K562 (cell line): ENCODE data around the gene PGP. TPM values are rescaled to one million over a fixed set of nuclear protein-coding genes. Genes with fewer than 3 reads are reported as not detected.

ENCODE experiments used
- ATAC-seq: fragments of 200-7000 bp; cut with Tn5 transposase; 3 replicates; pipeline ENCODE4 v1.9.1; 2020; ENCODE audit warnings: moderate library complexity
- BruUV-seq: library from RNA; stranded (reverse); fragments of 400-500 nt; replicated peaks from 2 replicates; lab custom pipeline; 2021; lab: Mats Ljungman, UMichigan
- CTCF ChIA-PET: fragments of 300-600 bp; formaldehyde crosslinking; extraction: SDS; loops from one replicate; lab custom pipeline; 2021; ENCODE audit warnings: low intra/inter-chr PET ratio; lab: Yijun Ruan, JAX
- POLR2A ChIA-PET: fragments of 300-600, 350-650 bp; sonication (Branson Sonifier 250); formaldehyde crosslinking; extraction: SDS; loops from one replicate; lab custom pipeline; 2021; ENCODE audit warnings: antibody characterized with exemption, inconsistent platforms; lab: Yijun Ruan, JAX
- DNase-seq, 4 experiments: peaks; one replicate each; pipeline versions ENCODE4 v3.0.0 to v3.0.0-alpha.2; 2011 to 2018; ENCODE audit warnings: low spot score in 3 of 4, mixed read lengths in 3 of 4; ENCODE audit errors: extremely low read depth in 1 of 4
- FAIRE-seq: peaks from 2 replicates; lab custom pipeline; 2011; peaks lifted over from hg19 to GRCh38; lab: Jason Lieb, UNC
- H2AFZ ChIP-seq: 2 replicates; pipeline ENCODE4 v1.6.0; 2011; ENCODE audit warnings: low read depth, low read length, control low read depth, inconsistent platforms
- H3K27ac ChIP-seq: fragments of 200-600 bp; 3 replicates; pipeline ENCODE4 v1.8.0; 2011; ENCODE audit warnings: low read depth, mild to moderate bottlenecking, control low read depth, inconsistent platforms, low read length, moderate library complexity, mixed read lengths; ENCODE audit errors: extremely low read depth
- H3K27me3 ChIP-seq, 2 experiments: fragments of 300-600 bp in 1 of 2; 2 replicates in 1 of 2; 3 replicates in 1 of 2; pipeline versions ENCODE4 v1.6.0 to v1.8.0; 2011; ENCODE audit warnings: inconsistent platforms in 2 of 2, low read length in 2 of 2, mild to moderate bottlenecking in 1 of 2, mixed read lengths in 1 of 2, moderate library complexity in 1 of 2; ENCODE audit not compliant: control insufficient read depth in 2 of 2, insufficient read depth in 2 of 2
- H3K36me3 ChIP-seq: fragments of 300-600 bp; 3 replicates; pipeline ENCODE4 v1.8.0; 2011; ENCODE audit warnings: mild to moderate bottlenecking, low read length, inconsistent platforms; ENCODE audit not compliant: control insufficient read depth, insufficient read depth
- H3K4me1 ChIP-seq, 2 experiments: fragments of 200-600 bp in 1 of 2; replicated peaks in 1 of 2; 2 replicates in 1 of 2; 3 replicates in 1 of 2; pipeline versions ENCODE4 v1.5.1 to v1.8.0; 2011; ENCODE audit warnings: inconsistent platforms in 2 of 2, low read length in 2 of 2, mild to moderate bottlenecking in 1 of 2, mixed read lengths in 1 of 2, moderate library complexity in 1 of 2; ENCODE audit not compliant: control insufficient read depth in 2 of 2, insufficient read depth in 2 of 2
- H3K4me2 ChIP-seq: 2 replicates; pipeline ENCODE4 v1.6.1; 2011; ENCODE audit warnings: low read length, control low read depth, inconsistent platforms, mixed read lengths; ENCODE audit not compliant: insufficient read depth
- H3K4me3 ChIP-seq: fragments of 200-600 bp; sonication (generic), shearing (Covaris generic); 2 replicates; pipeline ENCODE4 v1.5.1; 2016; ENCODE audit warnings: control low read depth, inconsistent platforms
- H3K79me2 ChIP-seq: fragments of 200-600 bp; 3 replicates; pipeline ENCODE4 v1.8.0; 2011; ENCODE audit warnings: low read length, inconsistent platforms; ENCODE audit not compliant: control insufficient read depth, insufficient read depth
- H3K9ac ChIP-seq, 2 experiments: 2 replicates each; pipeline versions ENCODE4 v1.6.0 to v1.6.1; 2011; ENCODE audit warnings: low read depth in 2 of 2, low read length in 2 of 2, control low read depth in 1 of 2, inconsistent platforms in 1 of 2, mild to moderate bottlenecking in 1 of 2, mixed read lengths in 1 of 2; ENCODE audit not compliant: insufficient read depth in 1 of 2
- H3K9me1 ChIP-seq: one replicate; pipeline ENCODE4 v1.6.0; 2011; ENCODE audit warnings: inconsistent platforms, mild to moderate bottlenecking, low read length, moderate library complexity; ENCODE audit not compliant: control insufficient read depth, insufficient read depth
- H3K9me3 ChIP-seq: replicated peaks from 2 replicates; pipeline ENCODE4 v1.5.1; 2011; ENCODE audit warnings: low read depth, low read length, inconsistent platforms; ENCODE audit not compliant: control insufficient read depth, insufficient read depth
- H4K20me1 ChIP-seq: replicated peaks from 2 replicates; pipeline ENCODE4 v1.6.1; 2011; ENCODE audit warnings: low read length, inconsistent platforms, mixed read lengths; ENCODE audit not compliant: control insufficient read depth, insufficient read depth
- CREB1 ChIP-seq, 2 experiments: sonication (generic) in 1 of 2; formaldehyde crosslinking in 1 of 2; IDR thresholded peaks; 2 replicates each; pipeline versions ENCODE4 v1.6.1 to v1.8.0; 2012 to 2022; ENCODE audit warnings: inconsistent platforms in 1 of 2, mild to moderate bottlenecking in 1 of 2, missing genetic modification reagents in 1 of 2, moderate library complexity in 1 of 2
- E2F3 ChIP-seq: fragments of 250-450 bp; sonication (Bioruptor Pico); IDR thresholded peaks from 2 replicates; pipeline ENCODE4 v1.4.0; 2020; ENCODE audit warnings: mild to moderate bottlenecking
- ERF ChIP-seq: fragments of 450-650 bp; formaldehyde crosslinking; IDR thresholded peaks from 2 replicates; pipeline ENCODE4 v1.4.0; 2020; ENCODE audit warnings: mild to moderate bottlenecking, mixed read lengths
- POLR2G ChIP-seq: fragments of 200-400 bp; formaldehyde crosslinking; IDR thresholded peaks from 2 replicates; pipeline ENCODE4 v1.6.1; 2017; ENCODE audit warnings: low read depth, mild to moderate bottlenecking, antibody characterized with exemption, low read length, moderate library complexity
- RAD21 ChIP-seq, 2 experiments: fragments of 250-450 bp in 1 of 2; fragments of 450-650 bp in 1 of 2; sonication (Bioruptor Pico) in 1 of 2; formaldehyde crosslinking in 1 of 2; IDR thresholded peaks in 1 of 2; conservative IDR thresholded peaks in 1 of 2; 2 replicates each; pipeline versions ENCODE4 v1.4.0 to v1.8.0; 2020 to 2022; ENCODE audit warnings: mild to moderate bottlenecking in 2 of 2, moderate library complexity in 1 of 2
- SRSF1 ChIP-seq: fragments of 200-400 bp; formaldehyde crosslinking; IDR thresholded peaks from 2 replicates; pipeline ENCODE4 v1.6.1; 2017; ENCODE audit warnings: mild to moderate bottlenecking, low read depth, low read length, moderate library complexity
- ZFP36 ChIP-seq: fragments of 150-350 bp; IDR thresholded peaks from 2 replicates; pipeline ENCODE4 v1.6.1; 2018; ENCODE audit warnings: low read length, low read depth; ENCODE audit not compliant: partially characterized antibody
- WGBS: fragments of 100-300 bp; shearing (Covaris generic); methylation state at CpG from one replicate; pipeline ENCODE4 v1.1.6; 2016; ENCODE audit warnings: low coverage, mixed read lengths; ENCODE audit not compliant: insufficient coverage; ENCODE audit errors: missing lambda C conversion rate; 5-methylcytosine and 5-hydroxymethylcytosine counted together
- in situ Hi-C: fragments of 300-500 bp; cut with MboI; formaldehyde crosslinking; loops from 4 replicates; pipeline ENCODE4 v1.15.0; 2018; ENCODE audit warnings: inconsistent platforms, mixed read lengths
- intact Hi-C: fragments of 100-400 bp; cut with micrococcal nuclease; formaldehyde crosslinking; loops from 2 replicates; pipeline ENCODE4 v1.14.2; 2022
- polyA plus RNA-seq, 8 experiments: library from polyadenylated mRNA; depleted of rRNA in 4 of 8; stranded (reverse) in 5 of 8; unstranded in 3 of 8; fragments of >200 nt; fragmentation: Nextera tagmentation in 2 of 8; fragmentation: Illumina TruSeq in 1 of 8; extraction: Ambion mirVana in 2 of 8; extraction: Trizol in 1 of 8; gene quantifications; 2 replicates each; pipeline versions ENCODE4 v1.2.1 to v1.2.3, GENCODE V29; 2011 to 2014; ENCODE audit warnings: inconsistent platforms in 1 of 8, missing spikeins in 1 of 8
- total RNA-seq, 7 experiments: library from RNA; depleted of rRNA in 6 of 7; stranded (reverse); fragments of >200 nt in 6 of 7; fragmentation: Illumina TruSeq in 2 of 7; extraction: Trizol in 2 of 7; gene quantifications; 2 replicates each; pipeline versions ENCODE4 v1.2.1 to v1.2.3, GENCODE V29; 2011 to 2021; ENCODE audit warnings: low replicate concordance in 1 of 7
- TF ChIP-seq, protein P1 (sequence below): fragments of 250-450 bp; sonication (Bioruptor Pico); IDR thresholded peaks from 2 replicates; pipeline ENCODE4 v1.4.0; 2020
- TF ChIP-seq, protein P2 (sequence below): fragments of 450-650 bp; IDR thresholded peaks from 2 replicates; pipeline ENCODE4 v1.6.1; 2016; ENCODE audit warnings: borderline replicate concordance

The PGP gene
- total and polyA plus RNA-seq, 9 of the 15 experiments (the other 6 are each of a cell fraction or from before 2014, with no cell fraction given) = 1.1 to 57.6 (median 19.6) TPM

DNA sequence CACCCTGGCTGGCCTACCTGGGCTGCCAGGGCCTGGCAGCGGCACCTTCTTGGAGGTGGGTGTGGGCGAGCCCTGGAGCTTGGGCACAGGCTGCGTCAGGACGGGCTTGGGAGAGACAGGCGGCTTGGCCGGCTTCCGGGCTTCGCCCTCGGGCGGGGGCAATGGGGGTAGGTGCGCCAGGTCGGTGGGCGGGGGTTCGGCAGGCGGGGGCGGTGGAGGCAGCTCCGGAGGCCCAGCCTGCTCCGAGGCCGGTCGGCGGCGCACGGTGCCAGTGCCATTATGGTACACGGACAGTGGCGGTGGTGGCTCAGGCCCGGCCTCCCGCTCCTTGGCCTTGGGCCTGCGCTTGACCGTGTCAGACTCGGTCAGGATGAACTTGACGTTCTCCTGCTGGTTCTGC, 35.1 kb downstream of the PGP start:
- FAIRE-seq (no peak), ATAC-seq (no peak), DNase-seq (no peak)
- CTCF ChIA-PET = no interaction called here
- H2AFZ ChIP-seq = no peak overlapping the region
- 96% methylated on average over 21 of the region's 31 CpGs for WGBS
- no peaks in the 10 kb centered on the region for H3K27me3 ChIP-seq
- H3K4me3 ChIP-seq = no peak overlapping the region
- no peaks in the 10 kb centered on the region; the same call in 1 of the 2 replicates for H4K20me1 ChIP-seq
- no peak overlapping the region for H3K27ac ChIP-seq
- POLR2A ChIA-PET = interaction anchor here (1.2 kb wide), 1 partner anchor 24 kb away, joined by 3 read pairs; the partner anchor contains the start of gene TRAF7
- H3K9me1 ChIP-seq = no peaks in the 10 kb centered on the region
- no peak overlapping the region for H3K4me2 ChIP-seq
- H3K9ac ChIP-seq = no peak overlapping the region
- no peaks in the 10 kb centered on the region for H3K79me2 ChIP-seq
- H3K9me3 ChIP-seq = no peaks in the 10 kb centered on the region
- H3K36me3 ChIP-seq = peaks cover 30% of the 10 kb centered on the region; the same call in 1 of the 3 replicates
- BruUV-seq = no TSS peak
- H3K4me1 ChIP-seq = peaks cover 2 to 91% of the 10 kb centered on the region in 2 experiments; a peak in 3 of 5 replicates
- in situ Hi-C loops (no loop called here), intact Hi-C loops (no loop called here)
- TF ChIP-seq RAD21 (CRISPR knock-in tag; conservative IDR thresholded peaks at IDR 0.05 in 1 of 2, IDR thresholded peaks at IDR 0.05 in 1 of 2) = no peak
- TF ChIP-seq ERF (CRISPR knock-in tag) = no peak
- TF ChIP-seq, protein P1, sequence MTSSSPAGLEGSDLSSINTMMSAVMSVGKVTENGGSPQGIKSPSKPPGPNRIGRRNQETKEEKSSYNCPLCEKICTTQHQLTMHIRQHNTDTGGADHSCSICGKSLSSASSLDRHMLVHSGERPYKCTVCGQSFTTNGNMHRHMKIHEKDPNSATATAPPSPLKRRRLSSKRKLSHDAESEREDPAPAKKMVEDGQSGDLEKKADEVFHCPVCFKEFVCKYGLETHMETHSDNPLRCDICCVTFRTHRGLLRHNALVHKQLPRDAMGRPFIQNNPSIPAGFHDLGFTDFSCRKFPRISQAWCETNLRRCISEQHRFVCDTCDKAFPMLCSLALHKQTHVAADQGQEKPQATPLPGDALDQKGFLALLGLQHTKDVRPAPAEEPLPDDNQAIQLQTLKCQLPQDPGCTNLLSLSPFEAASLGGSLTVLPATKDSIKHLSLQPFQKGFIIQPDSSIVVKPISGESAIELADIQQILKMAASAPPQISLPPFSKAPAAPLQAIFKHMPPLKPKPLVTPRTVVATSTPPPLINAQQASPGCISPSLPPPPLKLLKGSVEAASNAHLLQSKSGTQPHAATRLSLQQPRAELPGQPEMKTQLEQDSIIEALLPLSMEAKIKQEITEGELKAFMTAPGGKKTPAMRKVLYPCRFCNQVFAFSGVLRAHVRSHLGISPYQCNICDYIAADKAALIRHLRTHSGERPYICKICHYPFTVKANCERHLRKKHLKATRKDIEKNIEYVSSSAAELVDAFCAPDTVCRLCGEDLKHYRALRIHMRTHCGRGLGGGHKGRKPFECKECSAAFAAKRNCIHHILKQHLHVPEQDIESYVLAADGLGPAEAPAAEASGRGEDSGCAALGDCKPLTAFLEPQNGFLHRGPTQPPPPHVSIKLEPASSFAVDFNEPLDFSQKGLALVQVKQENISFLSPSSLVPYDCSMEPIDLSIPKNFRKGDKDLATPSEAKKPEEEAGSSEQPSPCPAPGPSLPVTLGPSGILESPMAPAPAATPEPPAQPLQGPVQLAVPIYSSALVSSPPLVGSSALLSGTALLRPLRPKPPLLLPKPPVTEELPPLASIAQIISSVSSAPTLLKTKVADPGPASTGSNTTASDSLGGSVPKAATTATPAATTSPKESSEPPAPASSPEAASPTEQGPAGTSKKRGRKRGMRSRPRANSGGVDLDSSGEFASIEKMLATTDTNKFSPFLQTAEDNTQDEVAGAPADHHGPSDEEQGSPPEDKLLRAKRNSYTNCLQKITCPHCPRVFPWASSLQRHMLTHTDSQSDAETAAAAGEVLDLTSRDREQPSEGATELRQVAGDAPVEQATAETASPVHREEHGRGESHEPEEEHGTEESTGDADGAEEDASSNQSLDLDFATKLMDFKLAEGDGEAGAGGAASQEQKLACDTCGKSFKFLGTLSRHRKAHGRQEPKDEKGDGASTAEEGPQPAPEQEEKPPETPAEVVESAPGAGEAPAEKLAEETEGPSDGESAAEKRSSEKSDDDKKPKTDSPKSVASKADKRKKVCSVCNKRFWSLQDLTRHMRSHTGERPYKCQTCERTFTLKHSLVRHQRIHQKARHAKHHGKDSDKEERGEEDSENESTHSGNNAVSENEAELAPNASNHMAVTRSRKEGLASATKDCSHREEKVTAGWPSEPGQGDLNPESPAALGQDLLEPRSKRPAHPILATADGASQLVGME (CRISPR knock-in tag) = no peak
- no peak for TF ChIP-seq CREB1 (IDR thresholded peaks at IDR 0.05)
- TF ChIP-seq CREB1 (CRISPR knock-in tag; IDR thresholded peaks at IDR 0.05) = no peak
- no peak for TF ChIP-seq E2F3 (CRISPR knock-in tag)
- TF ChIP-seq, protein P2, sequence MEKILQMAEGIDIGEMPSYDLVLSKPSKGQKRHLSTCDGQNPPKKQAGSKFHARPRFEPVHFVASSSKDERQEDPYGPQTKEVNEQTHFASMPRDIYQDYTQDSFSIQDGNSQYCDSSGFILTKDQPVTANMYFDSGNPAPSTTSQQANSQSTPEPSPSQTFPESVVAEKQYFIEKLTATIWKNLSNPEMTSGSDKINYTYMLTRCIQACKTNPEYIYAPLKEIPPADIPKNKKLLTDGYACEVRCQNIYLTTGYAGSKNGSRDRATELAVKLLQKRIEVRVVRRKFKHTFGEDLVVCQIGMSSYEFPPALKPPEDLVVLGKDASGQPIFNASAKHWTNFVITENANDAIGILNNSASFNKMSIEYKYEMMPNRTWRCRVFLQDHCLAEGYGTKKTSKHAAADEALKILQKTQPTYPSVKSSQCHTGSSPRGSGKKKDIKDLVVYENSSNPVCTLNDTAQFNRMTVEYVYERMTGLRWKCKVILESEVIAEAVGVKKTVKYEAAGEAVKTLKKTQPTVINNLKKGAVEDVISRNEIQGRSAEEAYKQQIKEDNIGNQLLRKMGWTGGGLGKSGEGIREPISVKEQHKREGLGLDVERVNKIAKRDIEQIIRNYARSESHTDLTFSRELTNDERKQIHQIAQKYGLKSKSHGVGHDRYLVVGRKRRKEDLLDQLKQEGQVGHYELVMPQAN = no peak
- TF ChIP-seq POLR2G = 0 out of 2 replicates have a peak, but pooled peaks have one; percentile 7
- TF ChIP-seq SRSF1 = no peak
- TF ChIP-seq ZFP36 = no peak
